Breast epithelium (tissue), 3 donors: ENCODE results near the gene ADCY6.
"Not testable (repeated sequence)": the region's sequence is repeated elsewhere in the genome, so short reads cannot be mapped to it uniquely, and the experiment has no call there.

Source experiments
- CTCF ChIP-seq, 3 donors: fragments of 450-650 bp; IDR thresholded peaks; one replicate each; pipeline ENCODE4 v1.5.1; 2016 to 2017; ENCODE audit warnings: antibody characterized with exemption in 3 of 3, mild to moderate bottlenecking in 3 of 3, moderate library complexity in 3 of 3
- POLR2AphosphoS5 ChIP-seq, 3 donors: sonication (generic); formaldehyde crosslinking; IDR thresholded peaks; one replicate each; pipeline ENCODE4 v1.6.1; 2017; ENCODE audit warnings: antibody characterized with exemption in 3 of 3

DNA sequence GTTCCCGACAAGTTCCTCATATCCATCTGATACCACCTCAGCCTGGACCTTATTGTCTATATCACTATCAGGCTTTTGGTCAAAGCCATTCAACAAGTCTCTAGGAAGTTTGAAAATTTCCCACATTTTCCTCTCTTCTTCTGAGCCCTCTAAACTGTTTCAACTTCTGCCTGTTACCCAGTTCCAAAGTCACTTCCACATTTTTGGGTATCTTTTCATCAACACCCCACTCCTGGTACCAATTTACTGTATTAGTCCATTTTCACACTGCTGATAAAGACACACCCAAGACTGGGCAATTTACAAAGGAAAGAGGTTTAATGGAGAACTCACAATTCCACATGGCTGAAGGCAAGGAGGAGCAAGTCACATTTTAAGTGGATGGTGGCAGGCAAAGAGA is 68.2 kb downstream of the ADCY6 start:
- TF ChIP-seq CTCF, POLR2AphosphoS5 (IDR thresholded peaks at IDR 0.05): not testable (repeated sequence)
